ENCODE data around the gene PPFIA2.
"Not testable (repeated sequence)": the region's sequence is repeated elsewhere in the genome, so short reads cannot be mapped to it uniquely, and the experiment has no call there.

PPFIA2 gene

DNA sequence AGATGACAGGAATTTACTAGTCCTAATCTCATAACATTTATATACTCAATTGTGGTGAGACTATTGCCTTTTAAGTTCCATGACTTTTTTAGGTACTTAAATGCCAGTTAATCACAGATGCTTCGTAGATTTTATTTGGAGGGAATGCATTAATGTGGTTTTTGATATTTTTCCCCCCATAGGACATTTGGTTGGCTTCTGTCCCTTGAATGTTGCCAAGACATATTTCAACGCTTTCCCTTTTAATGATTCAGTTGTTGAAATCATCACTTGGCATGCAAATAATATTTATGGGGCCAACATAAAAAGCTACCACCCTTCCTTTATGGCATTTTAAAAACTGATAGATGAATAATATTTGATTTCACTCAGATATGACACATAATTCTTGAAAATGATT, 509.2 kb downstream of the PPFIA2 start:
- TF ChIP-seq TAF1 (IDR thresholded peaks at IDR 0.05; ENCODE audit: borderline replicate concordance, low read depth, low read length) (no peak), POLR2AphosphoS5 (IDR thresholded peaks at IDR 0.05; ENCODE audit: low read depth, low read length) (no peak), POLR2A (IDR thresholded peaks at IDR 0.05; ENCODE audit: low read depth, low read length) (no peak)
- DNase-seq (ENCODE audit: insufficient read length) = no peak
- FAIRE-seq = no peak

DNA sequence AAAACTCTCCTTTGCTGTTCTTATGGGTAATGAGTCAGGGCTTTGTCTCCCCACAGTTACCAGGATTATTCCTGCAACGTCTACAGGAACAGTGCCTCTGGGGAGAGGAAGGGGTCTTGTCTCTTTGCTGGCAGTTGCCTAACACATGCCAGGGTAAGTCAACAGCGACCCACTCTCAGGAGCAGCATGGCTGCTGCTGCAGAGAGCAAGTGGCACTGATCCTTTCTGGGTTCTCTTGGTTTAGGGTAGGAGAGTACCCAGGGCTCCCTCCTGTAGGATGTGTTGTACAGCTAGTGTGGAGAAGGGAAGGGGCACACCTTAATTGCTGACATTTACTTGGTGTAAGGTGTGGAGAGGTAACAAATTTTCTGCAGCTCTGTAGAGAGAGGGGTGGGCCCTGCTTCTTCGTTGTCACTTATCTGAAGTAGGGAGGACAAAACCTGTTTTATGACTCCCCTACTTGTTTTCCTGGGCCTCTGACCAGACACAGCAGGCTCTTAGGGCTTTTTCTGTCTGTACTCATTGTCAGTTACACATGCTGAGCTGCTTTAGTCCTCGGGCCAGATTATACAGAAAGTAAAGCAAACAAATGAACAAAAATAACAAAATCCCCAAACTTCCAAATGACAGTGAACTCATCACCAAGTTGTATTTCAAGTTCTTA, 513.1 kb downstream of the PPFIA2 start:
- DNase-seq (ENCODE audit: insufficient read length) = no peak
- no peak for TF ChIP-seq TAF1 (IDR thresholded peaks at IDR 0.05; ENCODE audit: borderline replicate concordance, low read depth, low read length)
- TF ChIP-seq POLR2A (IDR thresholded peaks at IDR 0.05; ENCODE audit: low read depth, low read length) = no peak
- TF ChIP-seq POLR2AphosphoS5 (IDR thresholded peaks at IDR 0.05; ENCODE audit: low read depth, low read length) = no peak
- FAIRE-seq = no peak

DNA sequence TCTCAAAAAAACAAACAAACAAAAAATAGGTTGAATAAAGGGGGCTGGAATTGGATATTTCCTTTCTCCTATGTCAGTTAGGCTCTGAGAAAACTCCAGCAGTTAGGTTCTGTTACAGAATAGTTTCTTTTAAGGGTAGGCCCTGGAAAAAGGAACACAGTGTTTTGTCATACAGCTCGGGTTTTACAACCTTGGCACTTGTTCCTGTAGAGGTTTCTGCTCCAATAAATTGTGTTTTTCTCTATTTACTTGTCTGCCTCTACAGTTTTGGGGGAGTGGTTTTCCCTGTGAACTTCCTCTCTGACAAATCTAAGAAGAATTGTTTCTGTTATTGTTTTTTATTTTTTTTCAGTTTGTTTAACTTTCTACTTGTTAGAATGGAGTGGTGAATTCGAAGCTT, 513.7 kb downstream of the PPFIA2 start:
- no peak for TF ChIP-seq POLR2A (IDR thresholded peaks at IDR 0.05; ENCODE audit: low read depth, low read length)
- TF ChIP-seq POLR2AphosphoS5 (IDR thresholded peaks at IDR 0.05; ENCODE audit: low read depth, low read length) = no peak
- TF ChIP-seq TAF1 (IDR thresholded peaks at IDR 0.05; ENCODE audit: borderline replicate concordance, low read depth, low read length) = no peak
- FAIRE-seq (no peak), DNase-seq (ENCODE audit: insufficient read length) (no peak)

DNA sequence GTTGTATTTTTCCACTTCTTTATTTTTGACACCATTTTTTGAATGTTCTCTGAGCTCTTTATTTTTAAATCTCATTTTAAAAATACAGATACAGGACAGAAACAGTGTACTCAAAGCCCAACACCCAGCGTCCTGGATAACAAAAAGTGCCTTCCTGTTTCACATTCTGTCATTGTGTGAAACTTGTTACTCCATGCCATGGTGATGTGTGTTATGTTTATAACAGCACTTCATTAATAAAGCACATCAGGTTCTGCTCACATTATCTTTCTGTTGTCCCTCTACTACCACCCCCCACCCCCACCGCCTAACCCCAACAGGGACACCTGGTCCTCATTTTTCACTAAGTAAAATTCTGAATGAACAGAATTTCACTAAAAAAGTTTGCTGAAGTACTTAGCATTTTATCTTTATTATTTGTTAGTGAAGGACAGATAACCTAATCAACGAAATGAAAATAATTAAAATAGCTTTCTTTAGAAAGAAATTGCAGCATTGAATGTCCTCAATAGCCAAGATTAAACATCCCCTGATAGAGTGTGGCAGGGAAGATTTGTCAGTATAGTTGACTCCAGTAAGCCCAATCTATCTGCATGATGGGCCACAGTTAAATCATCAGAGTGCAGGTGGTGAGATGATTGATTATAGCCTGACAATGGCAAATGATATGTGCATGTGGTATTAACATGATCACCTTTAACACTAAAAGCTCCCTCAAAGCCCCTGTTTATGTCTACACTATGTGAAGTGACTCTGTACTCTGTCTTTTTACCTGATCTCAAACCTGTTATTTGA, 527.4 kb downstream of the PPFIA2 start:
- TF ChIP-seq TAF1 (IDR thresholded peaks at IDR 0.05; ENCODE audit: borderline replicate concordance, low read depth, low read length) = no peak
- TF ChIP-seq POLR2A (IDR thresholded peaks at IDR 0.05; ENCODE audit: low read depth, low read length) = no peak
- TF ChIP-seq POLR2AphosphoS5 (IDR thresholded peaks at IDR 0.05; ENCODE audit: low read depth, low read length) = no peak
- DNase-seq (ENCODE audit: insufficient read length) (no peak), FAIRE-seq (no peak)

DNA sequence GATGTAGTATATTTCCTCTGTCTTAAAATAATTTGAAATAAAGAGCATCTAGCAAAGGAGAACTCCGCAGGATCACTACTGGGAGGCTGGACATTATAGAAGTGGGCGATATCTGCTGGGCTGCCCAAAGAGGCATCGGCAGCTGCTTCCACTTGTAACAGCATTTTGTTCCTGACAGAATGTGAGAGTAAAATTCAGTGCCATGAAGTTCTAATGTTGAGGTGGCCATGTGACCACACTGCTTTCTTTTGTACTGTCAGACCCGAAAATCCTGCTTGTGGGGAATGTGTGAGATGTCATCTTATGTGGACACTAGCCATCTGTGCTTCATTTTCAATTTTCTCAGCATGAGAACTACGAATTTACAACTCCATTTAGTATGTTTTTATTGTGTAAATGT, 529.4 kb downstream of the PPFIA2 start:
- TF ChIP-seq POLR2A (IDR thresholded peaks at IDR 0.05; ENCODE audit: low read depth, low read length) (no peak), POLR2AphosphoS5 (IDR thresholded peaks at IDR 0.05; ENCODE audit: low read depth, low read length) (no peak), TAF1 (IDR thresholded peaks at IDR 0.05; ENCODE audit: borderline replicate concordance, low read depth, low read length) (no peak)
- FAIRE-seq (no peak), DNase-seq (ENCODE audit: insufficient read length) (no peak)

DNA sequence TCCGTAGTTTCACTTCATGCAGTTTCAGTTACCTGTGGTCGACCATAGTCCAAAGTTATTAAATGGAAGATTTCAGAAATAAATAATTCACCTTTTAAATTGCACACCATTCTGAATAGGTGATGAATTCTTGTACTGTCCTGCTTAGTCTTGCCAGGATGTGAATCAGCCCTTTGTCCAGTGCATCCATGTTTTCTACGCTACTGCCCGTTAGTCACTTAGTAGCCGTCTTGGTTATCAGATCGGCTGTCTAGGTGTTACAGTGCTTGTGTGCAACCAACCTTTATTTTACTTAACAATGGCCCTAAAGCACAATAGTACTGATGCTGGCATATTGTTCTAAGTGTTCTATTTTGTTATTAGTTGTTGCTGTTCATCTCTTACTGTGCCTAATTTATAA, 534.5 kb downstream of the PPFIA2 start:
- DNase-seq (ENCODE audit: insufficient read length) = no peak

DNA sequence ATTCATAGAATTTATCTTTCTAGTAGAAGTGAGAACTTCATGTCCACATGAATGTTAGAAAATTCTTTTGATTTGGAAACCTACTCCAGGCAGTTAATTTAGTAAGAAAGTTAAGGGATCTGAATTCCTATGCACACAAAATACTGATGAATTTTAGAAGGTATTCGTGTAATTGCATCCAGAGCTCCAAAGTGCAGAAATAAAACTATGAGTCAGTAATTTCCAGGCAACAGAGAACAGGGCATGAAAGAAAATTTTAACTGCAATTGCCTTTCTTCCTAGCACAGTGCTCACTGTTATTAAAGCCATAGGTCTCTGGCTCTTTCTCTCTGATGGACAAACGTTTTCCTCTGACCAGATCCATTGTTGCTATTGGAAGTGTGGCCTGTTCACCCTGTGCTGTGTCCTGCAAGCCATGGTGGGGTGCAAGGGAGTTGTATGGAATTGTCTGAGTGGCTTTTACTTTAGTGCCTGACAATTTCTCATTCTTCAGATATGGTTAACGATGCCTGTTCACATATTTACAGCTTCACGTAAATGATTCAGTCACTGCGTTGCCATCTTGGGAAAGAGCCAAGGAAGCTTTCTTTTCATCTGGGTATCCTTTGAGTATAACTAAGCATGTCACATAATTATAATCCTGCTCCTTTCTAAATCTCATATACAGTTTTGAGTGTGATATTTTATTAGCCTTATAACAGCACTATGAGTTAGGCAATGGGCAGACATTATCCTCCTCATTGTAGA, 536.1 kb downstream of the PPFIA2 start:
- TF ChIP-seq TAF1 (IDR thresholded peaks at IDR 0.05; ENCODE audit: borderline replicate concordance, low read depth, low read length) = no peak
- TF ChIP-seq POLR2AphosphoS5 (IDR thresholded peaks at IDR 0.05; ENCODE audit: low read depth, low read length) = no peak
- TF ChIP-seq POLR2A (IDR thresholded peaks at IDR 0.05; ENCODE audit: low read depth, low read length) = no peak
- DNase-seq (ENCODE audit: insufficient read length) = no peak
- FAIRE-seq = no peak

More for the DNA sequence above, 534.5 kb downstream of the PPFIA2 start:
- FAIRE-seq = no peak
- TF ChIP-seq TAF1 (IDR thresholded peaks at IDR 0.05; ENCODE audit: borderline replicate concordance, low read depth, low read length) = no peak
- TF ChIP-seq POLR2AphosphoS5 (IDR thresholded peaks at IDR 0.05; ENCODE audit: low read depth, low read length) = no peak
- TF ChIP-seq POLR2A (IDR thresholded peaks at IDR 0.05; ENCODE audit: low read depth, low read length) = no peak

DNA sequence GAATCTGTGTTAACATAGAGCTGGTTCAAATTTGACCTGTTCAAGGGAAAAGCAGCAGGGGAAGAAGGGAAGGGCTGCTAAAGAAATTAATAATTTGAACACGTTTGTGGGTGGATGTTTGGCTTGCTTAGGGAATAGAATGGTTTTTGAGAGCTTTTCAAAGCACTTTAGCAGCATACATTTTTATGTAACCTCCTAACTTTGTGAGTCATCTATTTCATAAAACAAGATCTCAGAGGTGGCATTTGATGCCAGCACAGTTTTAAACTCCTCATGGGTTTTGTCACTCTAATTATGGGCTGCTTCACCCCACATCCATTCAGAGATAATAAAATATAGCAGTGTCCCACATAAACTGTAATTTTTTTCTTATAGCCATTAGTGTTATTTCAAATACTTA, 537.5 kb downstream of the PPFIA2 start:
- TF ChIP-seq POLR2A (IDR thresholded peaks at IDR 0.05; ENCODE audit: low read depth, low read length) (no peak), POLR2AphosphoS5 (IDR thresholded peaks at IDR 0.05; ENCODE audit: low read depth, low read length) (no peak), TAF1 (IDR thresholded peaks at IDR 0.05; ENCODE audit: borderline replicate concordance, low read depth, low read length) (no peak)
- DNase-seq (ENCODE audit: insufficient read length) (no peak), FAIRE-seq (no peak)

DNA sequence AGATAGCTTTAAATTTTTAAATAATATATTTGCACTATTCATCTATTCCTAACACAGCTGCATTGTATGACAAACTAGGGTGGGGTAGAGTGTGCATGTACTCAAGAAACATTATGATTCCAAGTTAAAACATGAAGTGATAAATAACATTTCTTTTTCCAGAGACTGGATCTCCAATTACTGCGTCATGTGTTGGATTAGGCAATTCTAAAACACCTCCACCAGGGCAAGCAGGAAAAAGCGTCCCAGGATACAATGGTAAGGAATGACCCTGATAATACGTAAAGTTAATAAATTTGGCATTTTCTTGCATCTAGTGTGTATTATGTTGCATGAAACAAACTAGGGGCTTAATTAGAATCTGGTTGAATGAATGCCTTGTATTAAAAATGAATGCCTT, 542.4 kb downstream of the PPFIA2 start:
- no peak for TF ChIP-seq POLR2AphosphoS5 (IDR thresholded peaks at IDR 0.05; ENCODE audit: low read depth, low read length)
- TF ChIP-seq TAF1 (IDR thresholded peaks at IDR 0.05; ENCODE audit: borderline replicate concordance, low read depth, low read length) = no peak
- TF ChIP-seq POLR2A (IDR thresholded peaks at IDR 0.05; ENCODE audit: low read depth, low read length) = no peak
- no peak for DNase-seq (ENCODE audit: insufficient read length)
- no peak for FAIRE-seq

DNA sequence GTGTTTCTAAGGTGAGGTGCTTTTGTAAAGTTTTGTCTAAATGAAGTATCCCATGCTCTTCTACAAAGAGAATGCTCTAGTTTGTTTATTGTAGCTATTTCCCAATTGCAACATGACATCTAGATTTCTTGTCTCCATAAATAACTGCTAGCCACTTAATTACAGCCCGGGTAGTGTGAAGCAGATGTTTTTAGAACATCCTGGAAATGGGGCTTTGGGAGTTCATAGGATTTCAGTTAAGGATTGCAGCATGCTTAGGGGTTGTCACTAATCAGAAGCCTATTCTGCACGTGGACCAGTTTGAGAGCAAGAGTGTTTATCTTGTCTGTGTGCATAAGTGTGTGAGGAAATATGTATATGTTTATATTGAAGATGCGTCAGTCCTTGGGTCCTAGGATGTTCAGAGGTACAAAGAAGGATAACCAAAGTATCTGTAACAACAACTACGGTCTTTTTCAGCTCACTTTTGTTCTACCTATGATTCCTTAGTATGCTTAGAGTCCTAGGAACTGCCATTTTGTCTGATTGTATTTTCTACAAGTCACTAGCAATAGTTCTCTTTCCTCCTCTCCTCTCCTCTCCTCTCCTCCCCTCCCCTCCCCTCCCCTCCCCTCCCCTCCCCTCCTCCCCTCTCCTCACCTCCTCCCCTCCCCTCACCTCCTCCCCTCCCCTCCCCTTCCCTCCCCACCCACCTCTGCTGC, 546.0 kb downstream of the PPFIA2 start:
- TF ChIP-seq TAF1 (IDR thresholded peaks at IDR 0.05; ENCODE audit: borderline replicate concordance, low read depth, low read length) (no peak), POLR2A (IDR thresholded peaks at IDR 0.05; ENCODE audit: low read depth, low read length) (no peak), POLR2AphosphoS5 (IDR thresholded peaks at IDR 0.05; ENCODE audit: low read depth, low read length) (no peak)
- FAIRE-seq (no peak), DNase-seq (ENCODE audit: insufficient read length) (no peak)

DNA sequence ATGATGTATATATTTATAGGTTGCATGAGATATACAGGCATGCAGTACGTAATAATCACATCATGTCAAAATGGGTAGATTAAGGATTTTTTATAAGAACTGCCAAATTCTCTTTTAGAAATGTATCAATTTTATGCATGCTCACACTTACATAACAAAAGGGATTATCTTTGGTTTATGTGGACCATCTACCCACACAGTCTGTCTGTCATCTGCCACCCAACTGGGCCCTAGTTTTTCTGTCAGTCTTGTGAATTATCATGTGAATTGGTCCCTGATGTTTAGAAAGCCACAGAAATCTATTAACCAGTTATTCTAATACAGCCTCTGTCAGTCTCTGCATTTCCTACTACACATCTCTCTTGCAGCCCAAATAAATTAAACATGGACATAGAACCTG, 547.8 kb downstream of the PPFIA2 start:
- FAIRE-seq (no peak), DNase-seq (ENCODE audit: insufficient read length) (no peak)
- TF ChIP-seq TAF1 (IDR thresholded peaks at IDR 0.05; ENCODE audit: borderline replicate concordance, low read depth, low read length) (no peak), POLR2AphosphoS5 (IDR thresholded peaks at IDR 0.05; ENCODE audit: low read depth, low read length) (no peak)

DNA sequence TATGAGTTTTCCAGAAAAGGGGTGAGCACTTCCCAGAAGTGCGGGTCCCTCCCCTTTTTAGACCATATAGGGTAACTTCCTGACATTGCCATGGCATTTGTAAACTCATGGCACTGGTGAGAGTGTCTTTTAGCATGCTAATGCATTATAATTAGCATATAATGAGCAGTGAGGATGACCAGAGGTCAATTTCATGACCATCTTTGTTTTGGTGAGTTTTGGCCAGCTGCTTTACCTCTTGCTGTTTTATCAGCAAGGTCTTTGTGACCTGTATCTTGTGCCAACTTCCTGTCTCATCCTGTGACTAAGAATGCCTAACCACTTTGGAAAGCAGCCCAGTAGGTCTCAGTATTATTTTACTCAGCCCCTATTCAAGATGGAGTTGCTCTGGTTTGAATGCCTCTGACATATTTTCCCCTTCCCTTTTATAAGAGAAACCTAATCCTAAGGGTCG, 549.4 kb downstream of the PPFIA2 start:
- FAIRE-seq; DNase-seq (ENCODE audit: insufficient read length): not testable (repeated sequence)

Measured in GM12892 (cell line).